Measurements from ENCODE around the gene SRGAP1.

GRCh38 chr12:63922474-63922873 lies 78.0 kb downstream of the SRGAP1 start:
- TF ChIP-seq, protein P1, sequence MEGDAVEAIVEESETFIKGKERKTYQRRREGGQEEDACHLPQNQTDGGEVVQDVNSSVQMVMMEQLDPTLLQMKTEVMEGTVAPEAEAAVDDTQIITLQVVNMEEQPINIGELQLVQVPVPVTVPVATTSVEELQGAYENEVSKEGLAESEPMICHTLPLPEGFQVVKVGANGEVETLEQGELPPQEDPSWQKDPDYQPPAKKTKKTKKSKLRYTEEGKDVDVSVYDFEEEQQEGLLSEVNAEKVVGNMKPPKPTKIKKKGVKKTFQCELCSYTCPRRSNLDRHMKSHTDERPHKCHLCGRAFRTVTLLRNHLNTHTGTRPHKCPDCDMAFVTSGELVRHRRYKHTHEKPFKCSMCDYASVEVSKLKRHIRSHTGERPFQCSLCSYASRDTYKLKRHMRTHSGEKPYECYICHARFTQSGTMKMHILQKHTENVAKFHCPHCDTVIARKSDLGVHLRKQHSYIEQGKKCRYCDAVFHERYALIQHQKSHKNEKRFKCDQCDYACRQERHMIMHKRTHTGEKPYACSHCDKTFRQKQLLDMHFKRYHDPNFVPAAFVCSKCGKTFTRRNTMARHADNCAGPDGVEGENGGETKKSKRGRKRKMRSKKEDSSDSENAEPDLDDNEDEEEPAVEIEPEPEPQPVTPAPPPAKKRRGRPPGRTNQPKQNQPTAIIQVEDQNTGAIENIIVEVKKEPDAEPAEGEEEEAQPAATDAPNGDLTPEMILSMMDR (optimal IDR thresholded peaks at IDR 0.05 in 1 of 3, IDR thresholded peaks at IDR 0.05 in 1 of 3, conservative IDR thresholded peaks at IDR 0.05 in 1 of 3; ENCODE audit: extremely low read depth in 1 of 3, insufficient read depth in 2 of 3, low read length in 3 of 3) = no peak
- no peak for TF ChIP-seq EZH2 (IDR thresholded peaks at IDR 0.05; ENCODE audit: low read length)
